Measurements from ENCODE around the gene PPP1R13B. TPM values are rescaled to one million over a fixed set of nuclear protein-coding genes. Genes with fewer than 3 reads are reported as not detected.

Gene PPP1R13B
- total RNA-seq, 1 experiment from 2014 or later: 10.3 TPM

- Mint-ChIP-seq H3K4me3 (no peak overlapping the region), H3K36me3 (peaks cover 31% of the 10 kb centered on the region), H3K27ac (peak overlapping the region; percentile 82; the same call in 1 of the 2 replicates), H3K9me3 (no peaks in the 10 kb centered on the region), H3K27me3 (ENCODE audit: low read depth) (no peaks in the 10 kb centered on the region; the same call in 1 of the 2 replicates), H3K4me1 (peaks cover 3% of the 10 kb centered on the region)
- TF ChIP-seq ZNF512 (CRISPR knock-in tag; IDR thresholded peaks at IDR 0.05; ENCODE audit: borderline replicate concordance) (no peak), ZBTB21 (CRISPR knock-in tag; IDR thresholded peaks at IDR 0.05; ENCODE audit: borderline replicate concordance) (no peak), JAZF1 (CRISPR knock-in tag; IDR thresholded peaks at IDR 0.05) (no peak), NFE2L1 (CRISPR knock-in tag; IDR thresholded peaks at IDR 0.05) (no peak), ERG (CRISPR knock-in tag; IDR thresholded peaks at IDR 0.05) (no peak)
- CTCF ChIA-PET: interaction anchor here (0.6 to 1.8 kb wide), 2 partner anchors 9 to 1004 kb away, joined by 3 to 4 read pairs; no protein-coding TSS in a partner anchor
- POLR2A ChIA-PET: no interaction called here
- no peak for DNase-seq (ENCODE audit: low spot score)
- ATAC-seq: no peak
Measured at GRCh38 chr14:103703433-103704385, 143.7 kb downstream of the PPP1R13B start.

GRCh38 chr14:103702497-103703432, 144.6 kb downstream of the PPP1R13B start:
- Mint-ChIP-seq H3K36me3 (peaks cover 23% of the 10 kb centered on the region), H3K4me1 (peaks cover 3% of the 10 kb centered on the region), H3K9me3 (no peaks in the 10 kb centered on the region), H3K27me3 (ENCODE audit: low read depth) (no peaks in the 10 kb centered on the region; the same call in 1 of the 2 replicates), H3K4me3 (no peak overlapping the region), H3K27ac (peak overlapping the region; percentile 41; the same call in 1 of the 2 replicates)
- ATAC-seq (no peak), DNase-seq (ENCODE audit: low spot score) (no peak)
- POLR2A ChIA-PET: no interaction called here
- TF ChIP-seq GABPB1 (CRISPR knock-in tag; IDR thresholded peaks at IDR 0.05) (no peak), ZNF138 (CRISPR knock-in tag; conservative IDR thresholded peaks at IDR 0.05) (no peak), IRF1 (CRISPR knock-in tag; IDR thresholded peaks at IDR 0.05) (no peak), MAX (CRISPR knock-in tag; IDR thresholded peaks at IDR 0.05) (no peak), ZNF121 (CRISPR knock-in tag; IDR thresholded peaks at IDR 0.05) (no peak), FOXJ3 (CRISPR knock-in tag; IDR thresholded peaks at IDR 0.05; ENCODE audit: borderline replicate concordance) (no peak), ZBTB43 (CRISPR knock-in tag; IDR thresholded peaks at IDR 0.05) (no peak), ZNF263 (CRISPR knock-in tag; IDR thresholded peaks at IDR 0.05; ENCODE audit: low read depth) (no peak), FOXP4 (CRISPR knock-in tag; IDR thresholded peaks at IDR 0.05) (no peak), PRDM15 (CRISPR knock-in tag; IDR thresholded peaks at IDR 0.05) (no peak), CTCF (IDR thresholded peaks at IDR 0.05) (no peak)
- CTCF ChIA-PET: interaction anchor here (0.6 to 1.8 kb wide), 2 partner anchors 8 to 1005 kb away, joined by 3 to 4 read pairs; no protein-coding TSS in a partner anchor

Measured in WTC11 (cell line).